Mesenchymal stem cell (in vitro differentiated cells and primary cell): ENCODE data around the gene SNCAIP.
A peak's percentile ranks its signal among the peaks of the same experiment; 100 is the strongest.
"Not testable (repeated sequence)": the region's sequence is repeated elsewhere in the genome, so short reads cannot be mapped to it uniquely, and the experiment has no call there.

Source experiments
- DNase-seq: peaks from one replicate; pipeline ENCODE4 v3.0.0-alpha.2; 2013
- H2AFZ ChIP-seq: one replicate; pipeline ENCODE4 v1.6.1; 2013; ENCODE audit warnings: low read depth, mild to moderate bottlenecking, control low read depth, inconsistent platforms, low read length, moderate library complexity
- H2AK5ac ChIP-seq: 2 replicates; pipeline ENCODE4 v1.6.1; 2013; ENCODE audit warnings: low read length, moderate library complexity, mild to moderate bottlenecking, inconsistent platforms; ENCODE audit not compliant: severe bottlenecking
- H2BK120ac ChIP-seq: one replicate; pipeline ENCODE4 v1.6.1; 2013; ENCODE audit warnings: low read depth, mild to moderate bottlenecking, inconsistent platforms, low read length, moderate library complexity
- H2BK12ac ChIP-seq, 2 experiments: one replicate each; pipeline ENCODE4 v1.6.1; 2013; ENCODE audit warnings: inconsistent platforms in 2 of 2, low read length in 2 of 2, mild to moderate bottlenecking in 2 of 2, moderate library complexity in 2 of 2, control low read depth in 1 of 2
- H2BK15ac ChIP-seq: one replicate; pipeline ENCODE4 v1.6.1; 2013; ENCODE audit warnings: mild to moderate bottlenecking, low read depth, inconsistent platforms; ENCODE audit not compliant: poor library complexity, severe bottlenecking
- H2BK5ac ChIP-seq: 2 replicates; pipeline ENCODE4 v1.6.1; 2013; ENCODE audit warnings: low read depth, mild to moderate bottlenecking, low read length, control low read depth, inconsistent platforms; ENCODE audit not compliant: poor library complexity, severe bottlenecking
- H3K14ac ChIP-seq, 2 experiments: one replicate each; pipeline ENCODE4 v1.6.1; 2013; ENCODE audit warnings: inconsistent platforms in 2 of 2, low read length in 2 of 2, control low read depth in 1 of 2, mild to moderate bottlenecking in 1 of 2, moderate library complexity in 1 of 2
- H3K18ac ChIP-seq, 2 experiments: one replicate each; pipeline ENCODE4 v1.6.1; 2013; ENCODE audit warnings: inconsistent platforms in 2 of 2, low read length in 2 of 2, control low read depth in 1 of 2, low read depth in 1 of 2, mild to moderate bottlenecking in 1 of 2
- H3K23ac ChIP-seq, 2 experiments: one replicate each; pipeline ENCODE4 v1.6.1; 2013; ENCODE audit warnings: inconsistent platforms in 2 of 2, low read length in 2 of 2, mild to moderate bottlenecking in 2 of 2, moderate library complexity in 2 of 2, control low read depth in 1 of 2
- H3K27ac ChIP-seq: 2 replicates; pipeline ENCODE4 v1.5.1; 2013; ENCODE audit warnings: mild to moderate bottlenecking, moderate library complexity, low read length, control low read depth, inconsistent platforms; ENCODE audit not compliant: poor library complexity, severe bottlenecking
- H3K27me3 ChIP-seq, 2 experiments: 2 replicates each; pipeline versions ENCODE4 v1.6.1 to v1.7.0; 2013; ENCODE audit warnings: low read length in 2 of 2, mild to moderate bottlenecking in 2 of 2, moderate library complexity in 2 of 2, control low read depth in 1 of 2, inconsistent platforms in 1 of 2; ENCODE audit not compliant: control insufficient read depth in 1 of 2, insufficient read depth in 1 of 2
- H3K36me3 ChIP-seq, 2 experiments: 2 replicates each; pipeline versions ENCODE4 v1.6.1 to v1.7.0; 2013; ENCODE audit warnings: low read length in 2 of 2, control low read depth in 1 of 2, inconsistent platforms in 1 of 2, low read depth in 1 of 2, mild to moderate bottlenecking in 1 of 2; ENCODE audit not compliant: insufficient read depth in 2 of 2, control insufficient read depth in 1 of 2
- H3K4ac ChIP-seq, 2 experiments: one replicate each; pipeline ENCODE4 v1.6.1; 2013; ENCODE audit warnings: inconsistent platforms in 2 of 2, low read length in 2 of 2, mild to moderate bottlenecking in 2 of 2, moderate library complexity in 2 of 2, control low read depth in 1 of 2, low read depth in 1 of 2
- H3K4me1 ChIP-seq: 2 replicates; pipeline ENCODE4 v1.6.1; 2013; ENCODE audit warnings: low read depth, low read length, control low read depth; ENCODE audit not compliant: control insufficient read depth, insufficient read depth
- H3K4me2 ChIP-seq: 2 replicates; pipeline ENCODE4 v1.6.1; 2013; ENCODE audit warnings: low read length, mild to moderate bottlenecking, inconsistent platforms; ENCODE audit not compliant: poor library complexity, severe bottlenecking
- H3K4me3 ChIP-seq, 2 experiments: 2 replicates each; pipeline versions ENCODE4 v1.5.1 to v1.7.0; 2013; ENCODE audit warnings: low read length in 2 of 2, mild to moderate bottlenecking in 2 of 2, control low read depth in 1 of 2, low read depth in 1 of 2; ENCODE audit not compliant: insufficient read depth in 1 of 2
- H3K79me1 ChIP-seq: replicated peaks from 2 replicates; pipeline ENCODE4 v1.6.1; 2013; ENCODE audit warnings: mild to moderate bottlenecking, control low read depth, low read length, inconsistent platforms; ENCODE audit not compliant: poor library complexity, severe bottlenecking
- H3K9ac ChIP-seq: 2 replicates; pipeline ENCODE4 v1.7.0; 2013; ENCODE audit warnings: mild to moderate bottlenecking, low read length, moderate library complexity
- H3K9me3 ChIP-seq: 2 replicates; pipeline ENCODE4 v1.7.0; 2013; ENCODE audit warnings: mild to moderate bottlenecking, low read length; ENCODE audit not compliant: control insufficient read depth
- H4K8ac ChIP-seq: one replicate; pipeline ENCODE4 v1.6.1; 2013; ENCODE audit warnings: inconsistent platforms, mild to moderate bottlenecking, low read length, moderate library complexity
- H4K91ac ChIP-seq: one replicate; pipeline ENCODE4 v1.6.1; 2013; ENCODE audit warnings: mild to moderate bottlenecking, low read length, inconsistent platforms
- WGBS: methylation state at CpG from one replicate; pipeline ENCODE4 v1.1.7; 2013; ENCODE audit warnings: mixed read lengths; 5-methylcytosine and 5-hydroxymethylcytosine counted together

SNCAIP gene

GRCh38 chr5:122351416-122352157 is 39.5 kb downstream of the SNCAIP start:
- no peak overlapping the region for H3K4me2 ChIP-seq
- H4K91ac ChIP-seq, result no peak overlapping the region
- H4K8ac ChIP-seq, result no peak overlapping the region
- H3K4ac ChIP-seq, result no peak overlapping the region
- H2BK12ac ChIP-seq, result no peak overlapping the region
- H2BK15ac ChIP-seq, result no peak overlapping the region
- WGBS, result 91% methylated on average over 1 of the region's 4 CpGs
- H2BK5ac ChIP-seq, result no peak overlapping the region
- DNase-seq, result peak; percentile 69
- no peaks in the 10 kb centered on the region for H3K9me3 ChIP-seq
- no peaks in the 10 kb centered on the region for H3K27me3 ChIP-seq
- no peaks in the 10 kb centered on the region for H3K36me3 ChIP-seq
- no peak overlapping the region for H3K27ac ChIP-seq
- H3K9ac ChIP-seq, result peak overlapping the region; percentile 58
- no peak overlapping the region for H3K14ac ChIP-seq
- H3K23ac ChIP-seq, result no peak overlapping the region
- H3K18ac ChIP-seq, result no peak overlapping the region
- no peak overlapping the region for H3K4me3 ChIP-seq
- no peaks in the 10 kb centered on the region for H3K4me1 ChIP-seq
- H2AK5ac ChIP-seq, result no peak overlapping the region
- H2BK120ac ChIP-seq, result no peak overlapping the region
- no peaks in the 10 kb centered on the region for H3K79me1 ChIP-seq
- no peak overlapping the region for H2AFZ ChIP-seq

GRCh38 chr5:122352331-122352730 is 40.3 kb downstream of the SNCAIP start:
- H2AK5ac ChIP-seq, result no peak overlapping the region
- H3K27ac ChIP-seq, result no peak overlapping the region
- no peak overlapping the region for H3K4me3 ChIP-seq
- H3K4me2 ChIP-seq, result no peak overlapping the region
- no peak overlapping the region for H2BK12ac ChIP-seq
- no peaks in the 10 kb centered on the region for H3K36me3 ChIP-seq
- no peak overlapping the region for H2BK5ac ChIP-seq
- peak overlapping the region; percentile 58 for H3K9ac ChIP-seq
- H3K27me3 ChIP-seq, result no peaks in the 10 kb centered on the region
- H3K4ac ChIP-seq, result no peak overlapping the region
- no peaks in the 10 kb centered on the region for H3K9me3 ChIP-seq
- no peaks in the 10 kb centered on the region for H3K4me1 ChIP-seq
- no peak overlapping the region for H4K91ac ChIP-seq
- no peak overlapping the region for H2BK15ac ChIP-seq
- no peak overlapping the region for H4K8ac ChIP-seq
- no peak overlapping the region for H3K14ac ChIP-seq
- H3K23ac ChIP-seq, result no peak overlapping the region
- no peak overlapping the region for H2AFZ ChIP-seq
- H3K18ac ChIP-seq, result no peak overlapping the region
- no peak overlapping the region for H2BK120ac ChIP-seq
- H3K79me1 ChIP-seq, result no peaks in the 10 kb centered on the region
- DNase-seq, result peak; percentile 44

GRCh38 chr5:122353361-122353760 is 41.3 kb downstream of the SNCAIP start:
- H3K9me3 ChIP-seq, H2BK5ac ChIP-seq, H2BK12ac ChIP-seq, H3K23ac ChIP-seq, H2BK120ac ChIP-seq, H3K14ac ChIP-seq, H3K36me3 ChIP-seq, H3K27ac ChIP-seq, H3K4me1 ChIP-seq, H3K18ac ChIP-seq, H4K8ac ChIP-seq, H3K4me3 ChIP-seq, H3K27me3 ChIP-seq, H3K9ac ChIP-seq, H2AFZ ChIP-seq, H2AK5ac ChIP-seq, H3K4me2 ChIP-seq, DNase-seq, H2BK15ac ChIP-seq, H3K4ac ChIP-seq, H3K79me1 ChIP-seq, H4K91ac ChIP-seq: not testable (repeated sequence)
- 91% methylated on average over 2 of the region's 3 CpGs for WGBS

GRCh38 chr5:122354293-122354692 is 42.3 kb downstream of the SNCAIP start:
- Histone ChIP-seq H3K4me2 (no peak overlapping the region), H2BK12ac (no peak overlapping the region), H2BK5ac (no peak overlapping the region), H2BK120ac (no peak overlapping the region), H3K4ac (no peak overlapping the region), H3K27me3 (no peaks in the 10 kb centered on the region), H3K18ac (no peak overlapping the region), H3K79me1 (no peaks in the 10 kb centered on the region), H3K9me3 (no peaks in the 10 kb centered on the region), H3K4me3 (no peak overlapping the region), H2AK5ac (no peak overlapping the region), H4K8ac (no peak overlapping the region), H3K4me1 (no peaks in the 10 kb centered on the region), H3K27ac (no peak overlapping the region), H4K91ac (no peak overlapping the region), H3K9ac (no peak overlapping the region), H3K36me3 (no peaks in the 10 kb centered on the region), H2BK15ac (no peak overlapping the region), H3K14ac (no peak overlapping the region), H3K23ac (no peak overlapping the region), H2AFZ (no peak overlapping the region)
- WGBS, result 67% methylated on average over 2 of the region's 3 CpGs
- peak; percentile 24 for DNase-seq
